Measurements from ENCODE around the gene CCM2.
A peak's percentile ranks its signal among the peaks of the same experiment; 100 is the strongest.

CCM2 gene

GRCh38 chr7:45069444-45070253 is 69.6 kb downstream of the CCM2 start:
- in situ Hi-C loops (cut with MboI; ENCODE audit: low pct_unique_long_range_greater_than_20kb, low sequenced_read_pairs, unreplicated experiment), result no loop called here
- no peak for TF ChIP-seq CTCF (IDR thresholded peaks at IDR 0.05; ENCODE audit: extremely low read depth, insufficient read depth, missing control alignments)

GRCh38 chr7:45070254-45070642 is 70.2 kb downstream of the CCM2 start:
- TF ChIP-seq CTCF (IDR thresholded peaks at IDR 0.05; ENCODE audit: extremely low read depth, insufficient read depth, missing control alignments), result no peak
- no peak for DNase-seq (ENCODE audit: low spot score)
- in situ Hi-C loops (cut with MboI; ENCODE audit: low pct_unique_long_range_greater_than_20kb, low sequenced_read_pairs, unreplicated experiment), result no loop called here

More at GRCh38 chr7:45069444-45070253, 69.6 kb downstream of the CCM2 start:
- peak; percentile 17 for DNase-seq (ENCODE audit: low spot score)

GRCh38 chr7:45071528-45071927 is 71.5 kb downstream of the CCM2 start:
- no peak for DNase-seq (ENCODE audit: low spot score)
- in situ Hi-C loops (cut with MboI; ENCODE audit: low pct_unique_long_range_greater_than_20kb, low sequenced_read_pairs, unreplicated experiment), result no loop called here
- TF ChIP-seq CTCF (IDR thresholded peaks at IDR 0.05; ENCODE audit: extremely low read depth, insufficient read depth, missing control alignments), result no peak

GRCh38 chr7:45072131-45073030 is 72.4 kb downstream of the CCM2 start:
- in situ Hi-C loops (cut with MboI; ENCODE audit: low pct_unique_long_range_greater_than_20kb, low sequenced_read_pairs, unreplicated experiment), result no loop called here
- no peak for TF ChIP-seq CTCF (IDR thresholded peaks at IDR 0.05; ENCODE audit: extremely low read depth, insufficient read depth, missing control alignments)
- DNase-seq (ENCODE audit: low spot score), result no peak

GRCh38 chr7:45073031-45073785 is 73.2 kb downstream of the CCM2 start:
- no peak for TF ChIP-seq CTCF (IDR thresholded peaks at IDR 0.05; ENCODE audit: extremely low read depth, insufficient read depth, missing control alignments)
- in situ Hi-C loops (cut with MboI; ENCODE audit: low pct_unique_long_range_greater_than_20kb, low sequenced_read_pairs, unreplicated experiment), result no loop called here
- DNase-seq (ENCODE audit: low spot score), result no peak

All from GM13977 (cell line).